Kidney tubule cell (primary cell): Measurements from ENCODE around the gene ERBB4.

Experiments used
- DNase-seq: peaks from one replicate; pipeline ENCODE4 v3.0.0-alpha.2; 2018; ENCODE audit warnings: low spot score

Gene ERBB4

DNA sequence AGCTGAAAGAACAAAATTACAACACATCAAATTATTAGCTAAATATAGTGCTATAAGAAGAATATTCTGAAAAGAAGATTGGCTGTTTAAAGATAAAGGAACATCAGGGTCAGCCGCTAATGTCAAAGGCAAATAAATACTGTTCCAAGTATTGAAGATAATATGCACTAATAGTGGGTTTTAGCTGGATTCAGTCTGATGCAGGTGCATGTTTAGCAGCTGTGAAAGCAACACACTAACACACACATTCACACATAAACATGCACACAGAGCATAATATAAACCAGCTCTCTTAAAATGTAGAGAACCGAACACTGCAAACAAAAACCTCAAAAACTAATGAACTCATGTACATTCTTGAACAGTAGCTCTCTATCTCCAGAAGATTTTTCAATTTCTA lies 634.6 kb downstream of the ERBB4 start:
- DNase-seq = no peak

DNA sequence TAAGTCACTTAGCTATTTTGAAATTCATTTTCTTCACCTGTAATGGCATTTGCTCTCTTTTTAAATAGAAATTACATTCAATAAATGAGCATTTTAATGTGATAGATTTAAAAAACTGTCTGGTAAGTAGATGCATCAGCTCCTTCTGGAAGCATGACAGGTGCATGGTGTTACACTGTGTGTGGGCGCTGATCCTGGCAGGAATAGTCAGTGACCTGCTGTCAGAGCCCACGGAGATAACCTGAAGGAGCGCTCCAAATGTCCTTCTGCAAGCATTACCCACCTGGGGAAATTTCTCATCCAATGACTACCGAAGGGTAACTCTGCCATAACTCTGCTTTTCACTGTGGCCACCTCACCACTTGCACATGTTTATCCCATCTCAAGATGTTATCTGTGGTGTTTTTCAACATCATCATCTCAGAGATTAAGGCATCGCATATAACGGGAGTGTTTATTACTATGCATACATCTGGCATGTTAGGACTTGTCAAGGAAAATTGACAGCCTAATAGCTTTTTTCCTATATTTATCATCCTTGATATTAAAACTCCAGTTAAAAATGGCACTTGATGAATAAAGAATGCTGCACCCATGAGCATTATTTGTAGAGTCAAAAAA lies 637.3 kb downstream of the ERBB4 start:
- DNase-seq = no peak

DNA sequence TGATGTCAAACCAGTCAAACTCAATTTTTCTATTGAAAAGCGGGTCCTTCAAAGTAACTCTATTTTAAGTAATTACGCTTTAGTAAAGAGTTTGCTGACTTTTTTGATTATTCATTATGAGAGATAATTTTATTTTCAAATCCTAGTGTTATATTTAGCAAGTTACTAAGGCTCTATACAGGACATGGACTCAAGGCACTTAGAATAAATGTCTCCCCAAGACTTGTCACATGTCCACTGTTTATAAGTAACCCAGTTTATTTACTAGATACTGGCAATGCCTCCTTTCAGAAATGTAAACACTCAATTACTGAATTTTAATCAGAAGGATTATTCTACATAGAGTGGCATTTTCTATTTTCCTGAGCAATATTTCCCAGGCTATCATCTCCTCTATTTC lies 638.1 kb downstream of the ERBB4 start:
- no peak for DNase-seq

- no peak for DNase-seq
Observed at GRCh38 chr2:211900000-211900399, 638.6 kb downstream of the ERBB4 start.

- DNase-seq = no peak
Observed at GRCh38 chr2:211898702-211899101, 639.9 kb downstream of the ERBB4 start.

- DNase-seq = no peak
Observed at GRCh38 chr2:211881449-211881848, 657.2 kb downstream of the ERBB4 start.

DNA sequence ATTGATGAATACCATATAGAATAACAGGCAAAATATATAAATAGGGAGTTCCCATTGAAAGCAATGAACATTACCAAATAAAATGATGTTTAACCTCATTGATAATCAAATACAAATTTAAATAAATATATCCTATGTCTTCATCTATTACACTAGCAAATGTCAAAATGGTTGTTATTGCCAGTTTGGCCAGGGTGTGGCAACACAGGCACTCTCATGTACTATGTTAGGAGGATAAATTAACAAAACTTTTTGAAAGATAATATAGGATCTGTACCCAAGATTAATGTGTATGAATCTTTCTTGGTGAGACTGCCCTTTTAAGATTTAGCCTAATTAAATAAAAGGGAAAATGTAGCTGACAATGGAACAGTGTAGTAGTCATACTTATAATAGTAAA lies 659.3 kb downstream of the ERBB4 start:
- DNase-seq = no peak

DNA sequence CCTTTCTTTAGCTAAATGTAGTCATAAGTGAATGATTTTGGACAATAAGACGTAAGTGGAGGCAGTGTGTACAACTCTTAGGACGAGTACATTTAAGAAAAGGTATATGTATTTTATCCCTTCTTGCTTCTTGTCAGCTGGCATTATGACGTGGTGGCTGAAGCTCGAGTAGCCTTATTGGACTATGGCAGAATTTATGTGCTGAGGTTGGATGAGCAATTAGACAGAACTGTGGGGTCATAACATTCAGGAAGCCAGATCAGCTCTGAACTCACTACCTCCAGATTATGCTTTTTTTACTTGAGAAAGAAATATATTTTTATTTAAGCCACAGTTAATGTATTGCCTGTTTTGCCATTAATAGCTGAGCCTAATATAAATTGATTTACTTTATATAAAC lies 661.5 kb downstream of the ERBB4 start:
- no peak for DNase-seq

GRCh38 chr2:211875488-211875887 lies 663.1 kb downstream of the ERBB4 start:
- no peak for DNase-seq

DNA sequence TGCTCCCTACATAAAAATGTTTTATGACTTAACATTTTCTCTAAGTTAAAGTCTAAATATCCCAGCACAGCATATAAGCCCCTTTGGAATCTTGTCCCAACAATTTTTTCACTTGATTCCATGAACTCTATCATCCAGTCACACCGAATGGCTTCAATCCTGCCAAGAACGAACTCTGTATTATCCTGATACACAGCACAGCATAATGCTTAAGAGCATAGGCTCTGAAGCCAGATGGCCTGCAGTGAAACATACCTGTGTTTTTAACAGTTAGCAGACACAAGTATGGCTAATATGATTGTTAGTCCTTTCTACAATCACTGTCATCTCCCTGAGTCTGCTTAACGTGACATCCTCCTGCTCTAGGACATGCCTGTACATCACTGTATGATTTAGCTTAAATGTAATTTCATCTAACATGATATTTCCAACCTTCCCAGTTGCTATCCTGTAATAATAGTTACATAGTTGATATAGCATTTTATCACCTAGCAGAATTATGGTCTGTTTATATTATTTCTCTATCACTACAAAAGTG lies 669.5 kb downstream of the ERBB4 start:
- DNase-seq = no peak

- DNase-seq = no peak
Observed at GRCh38 chr2:211867845-211868451, 670.7 kb downstream of the ERBB4 start.

GRCh38 chr2:211864328-211864727 lies 674.3 kb downstream of the ERBB4 start:
- DNase-seq = no peak

DNA sequence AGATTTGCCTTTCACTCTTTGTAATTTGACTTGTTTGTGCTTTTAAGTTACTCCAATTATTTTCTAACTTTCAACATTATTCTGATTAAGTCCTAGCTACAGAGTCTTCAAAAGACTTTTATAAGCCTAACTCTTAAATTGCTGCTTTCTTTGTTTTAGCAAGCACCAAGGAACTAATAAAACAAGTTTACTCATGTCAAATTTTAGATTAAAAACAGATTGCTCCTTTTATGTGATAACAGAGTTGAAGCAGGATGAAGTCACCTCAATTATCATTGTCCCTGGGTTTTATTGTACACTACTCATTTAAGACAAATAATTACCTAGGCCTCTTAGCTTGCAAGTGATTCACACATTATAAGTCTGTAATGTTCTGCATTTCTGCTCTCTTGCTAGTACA lies 678.4 kb downstream of the ERBB4 start:
- DNase-seq = no peak

GRCh38 chr2:211854832-211855231 lies 683.8 kb downstream of the ERBB4 start:
- no peak for DNase-seq

- DNase-seq = no peak
Observed at GRCh38 chr2:211846714-211847113, 691.9 kb downstream of the ERBB4 start.

- DNase-seq = no peak
Observed at GRCh38 chr2:211846036-211846400, 692.6 kb downstream of the ERBB4 start.

- DNase-seq = no peak
Observed at GRCh38 chr2:211845338-211846035, 693.1 kb downstream of the ERBB4 start.

DNA sequence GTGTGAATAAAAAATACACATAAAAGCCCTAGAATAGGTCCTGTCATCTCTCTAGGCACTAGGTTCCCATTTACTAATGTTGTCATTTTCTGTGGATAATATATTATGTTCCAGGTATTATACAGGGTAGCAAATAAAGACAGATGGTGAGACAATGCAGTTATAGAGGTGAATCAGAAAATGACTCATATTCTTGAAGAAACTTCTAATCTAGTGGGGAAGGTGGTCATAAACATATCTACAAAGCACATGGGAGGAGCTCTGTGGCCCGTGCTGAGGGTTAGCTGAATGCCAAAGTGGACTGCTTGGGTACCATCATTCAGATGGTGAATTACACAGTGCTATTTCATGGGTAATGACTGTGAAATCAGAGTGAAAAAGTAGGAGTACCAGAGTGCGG lies 700.9 kb downstream of the ERBB4 start:
- DNase-seq = peak; percentile 17

- DNase-seq = no peak
Observed at GRCh38 chr2:211837206-211837605, 701.4 kb downstream of the ERBB4 start.

- peak; percentile 28 for DNase-seq
Observed at GRCh38 chr2:211836409-211836808, 702.2 kb downstream of the ERBB4 start.

DNA sequence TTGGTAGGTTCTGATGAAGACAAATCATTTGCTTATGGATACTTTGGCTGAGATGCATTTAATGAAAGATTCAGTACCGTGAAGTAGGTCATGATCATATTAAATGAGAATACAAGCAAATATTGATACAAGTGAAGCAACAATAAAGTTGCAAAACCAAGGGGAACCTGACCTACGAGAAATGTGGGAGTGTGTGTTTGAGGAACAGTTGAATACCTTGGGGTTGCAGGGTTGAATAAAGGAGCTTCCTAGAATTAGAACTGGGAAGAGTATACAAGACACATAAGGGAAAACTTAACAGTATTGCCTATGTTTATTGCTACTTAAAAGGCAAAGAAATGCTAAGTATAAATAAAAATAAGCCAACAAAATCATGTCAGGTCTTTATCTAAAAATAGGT lies 702.9 kb downstream of the ERBB4 start:
- no peak for DNase-seq

DNA sequence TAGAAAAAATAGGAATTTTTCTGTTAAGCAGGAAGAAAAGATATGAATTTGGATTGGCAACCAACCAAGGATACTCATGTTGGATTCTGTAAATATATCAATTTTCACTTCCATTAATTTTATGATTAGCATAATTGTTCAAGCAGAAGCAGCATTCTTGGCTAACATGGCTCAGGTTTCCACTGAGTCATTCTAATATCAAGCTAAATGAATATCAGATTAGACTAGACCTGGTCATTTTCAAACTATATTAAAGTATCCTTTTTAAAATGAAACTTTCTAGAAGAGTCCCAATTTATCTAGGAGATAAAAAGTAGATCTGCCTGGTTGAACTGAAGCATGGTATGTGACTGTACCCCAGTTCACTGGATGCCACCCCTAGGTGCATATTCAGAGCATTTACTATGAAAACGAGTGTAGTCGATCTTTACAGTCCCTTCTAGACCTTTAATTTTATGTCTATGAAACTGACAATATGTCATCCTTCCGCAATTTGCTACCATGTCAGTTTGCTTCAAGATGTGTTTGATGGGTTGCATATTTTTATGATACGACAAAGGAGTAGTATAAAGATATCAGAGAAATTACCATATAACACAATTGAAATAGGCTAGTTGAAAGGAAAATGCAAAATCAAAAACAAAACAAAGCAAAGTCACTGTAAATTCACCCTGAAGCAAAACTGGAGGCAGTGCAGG lies 704.9 kb downstream of the ERBB4 start:
- DNase-seq = no peak

DNA sequence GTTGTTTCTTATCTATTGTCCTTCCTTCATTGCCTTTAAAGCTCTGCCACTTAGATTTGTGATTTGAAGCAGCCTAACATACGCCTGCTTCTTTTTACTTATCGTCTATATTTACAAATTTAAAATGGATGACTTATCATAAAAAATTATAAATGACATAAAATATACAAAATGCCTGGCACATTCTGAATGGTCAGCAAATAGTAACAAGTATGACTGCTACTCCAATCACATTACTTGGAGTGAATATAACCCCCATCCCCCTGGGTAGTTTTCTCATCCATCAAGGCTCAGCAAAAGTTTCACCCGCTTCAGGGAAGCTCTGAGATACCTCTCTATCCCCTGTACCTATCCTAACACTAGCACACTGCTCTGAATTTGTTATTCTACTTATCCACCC lies 708.9 kb downstream of the ERBB4 start:
- DNase-seq = no peak
